Activated T-cell treated with anti-CD3 and anti-CD28 coated beads, Interleukin-2, amount 50 U/mL, for 24 hours (primary cell): ENCODE results near the gene ARHGAP4.

ENCODE experiments used
- DNase-seq: peaks from one replicate; pipeline ENCODE4 v3.0.0-alpha.2; 2020
- H3K27ac Mint-ChIP-seq: 2 replicates; pipeline ENCODE4 v1.8.0; 2020; ENCODE audit warnings: mild to moderate bottlenecking, mixed read lengths
- H3K27me3 Mint-ChIP-seq: 2 replicates; pipeline ENCODE4 v1.8.0; 2020; ENCODE audit warnings: mixed read lengths
- H3K36me3 Mint-ChIP-seq: 2 replicates; pipeline ENCODE4 v1.8.0; 2020; ENCODE audit warnings: low read depth, mixed read lengths
- H3K4me1 Mint-ChIP-seq: 2 replicates; pipeline ENCODE4 v1.8.0; 2020; ENCODE audit warnings: low read depth, mixed read lengths
- H3K4me3 Mint-ChIP-seq: 2 replicates; pipeline ENCODE4 v1.8.0; 2020; ENCODE audit warnings: mild to moderate bottlenecking, moderate library complexity, mixed read lengths
- H3K9me3 Mint-ChIP-seq: 2 replicates; pipeline ENCODE4 v1.8.0; 2020; ENCODE audit warnings: mixed read lengths

The ARHGAP4 gene

DNA sequence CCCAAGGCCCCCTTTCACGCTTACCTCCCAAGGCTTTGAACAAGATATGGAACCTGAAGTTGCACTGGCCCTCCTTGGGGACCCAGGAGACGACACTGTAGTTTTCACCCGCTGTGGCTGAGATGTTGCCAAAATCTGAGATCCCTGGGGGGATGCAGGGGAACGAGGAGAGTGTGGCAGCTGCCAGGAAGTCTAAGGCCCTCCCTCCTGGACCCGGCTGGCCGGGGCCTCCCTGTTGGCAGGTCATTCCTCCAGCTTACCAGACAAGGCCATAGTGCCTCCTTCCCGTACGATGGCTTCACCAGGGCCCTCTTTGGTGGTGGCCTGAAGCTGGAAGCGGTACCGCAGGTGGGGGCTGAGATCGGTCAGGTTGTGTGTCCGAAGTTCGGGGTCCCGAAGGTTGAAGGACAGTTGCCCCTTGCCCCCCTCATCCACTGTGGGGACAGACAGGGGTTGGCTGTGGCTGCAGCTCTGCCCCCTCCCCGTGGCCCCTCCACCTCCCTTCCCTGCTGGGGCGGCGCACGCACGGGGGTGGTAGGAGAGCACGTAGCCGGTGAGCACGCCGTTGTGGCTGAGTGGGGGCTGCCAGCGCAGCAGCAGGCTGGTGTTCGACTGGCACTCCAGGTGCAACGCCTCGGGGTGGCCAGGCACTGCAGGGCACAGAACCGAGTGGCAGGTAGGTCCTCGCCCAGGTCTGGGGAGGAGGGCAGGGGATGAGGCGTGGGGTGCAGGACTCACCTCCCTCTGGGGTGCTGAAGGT lies 61.3 kb downstream of the ARHGAP4 start:
- H3K36me3 Mint-ChIP-seq = no peaks in the 10 kb centered on the region
- no peaks in the 10 kb centered on the region for H3K4me1 Mint-ChIP-seq
- no peak for DNase-seq
- no peak overlapping the region for H3K27ac Mint-ChIP-seq
- H3K9me3 Mint-ChIP-seq = no peaks in the 10 kb centered on the region
- H3K27me3 Mint-ChIP-seq = peaks cover 37% of the 10 kb centered on the region
- no peak overlapping the region for H3K4me3 Mint-ChIP-seq

- H3K9me3 Mint-ChIP-seq = no peaks in the 10 kb centered on the region
- H3K4me3 Mint-ChIP-seq = no peak overlapping the region
- no peaks in the 10 kb centered on the region for H3K4me1 Mint-ChIP-seq
- no peak overlapping the region for H3K27ac Mint-ChIP-seq
- H3K36me3 Mint-ChIP-seq = no peaks in the 10 kb centered on the region
- DNase-seq = no peak
- peaks cover 38% of the 10 kb centered on the region for H3K27me3 Mint-ChIP-seq
Observed at GRCh38 chrX:153864101-153864500, 62.0 kb downstream of the ARHGAP4 start.

DNA sequence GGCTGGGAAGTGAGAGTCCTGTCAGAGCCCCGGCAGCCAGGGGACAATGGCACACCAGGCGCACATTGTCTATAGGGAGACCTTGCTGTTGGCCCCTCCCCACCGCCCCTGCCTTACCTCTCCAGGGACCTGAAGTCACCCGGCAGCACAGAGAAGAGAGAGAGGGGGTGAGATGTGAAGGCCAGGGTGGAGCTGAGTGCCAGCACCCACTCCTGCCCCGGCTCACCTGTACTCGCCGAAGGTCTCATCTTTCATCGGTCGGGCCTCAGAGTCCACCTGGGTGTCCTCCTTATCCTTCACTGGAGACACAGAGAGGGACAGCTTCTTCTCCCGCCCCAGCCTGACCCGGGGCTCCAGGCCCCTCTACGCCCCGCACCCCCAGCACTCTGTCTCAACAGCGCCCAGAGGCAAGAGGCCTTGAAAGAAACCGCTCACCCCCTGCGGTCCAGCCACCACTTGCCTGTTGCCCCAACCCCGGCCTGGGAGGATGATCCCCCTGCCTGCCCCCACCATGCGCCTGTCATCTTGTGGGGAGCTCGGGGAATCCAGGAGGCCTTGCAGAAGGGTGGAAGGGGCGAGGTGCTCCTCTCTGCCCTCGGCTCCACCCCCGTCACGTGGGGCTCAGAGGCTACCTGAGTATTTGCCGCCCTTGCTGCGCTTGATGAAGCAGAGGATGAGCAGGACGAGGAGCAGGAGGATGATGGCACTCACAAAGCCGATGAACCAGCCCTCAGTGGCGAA lies 62.6 kb downstream of the ARHGAP4 start:
- peaks cover 36% of the 10 kb centered on the region for H3K27me3 Mint-ChIP-seq
- no peak overlapping the region for H3K4me3 Mint-ChIP-seq
- no peaks in the 10 kb centered on the region for H3K36me3 Mint-ChIP-seq
- no peak for DNase-seq
- no peaks in the 10 kb centered on the region for H3K4me1 Mint-ChIP-seq
- no peak overlapping the region for H3K27ac Mint-ChIP-seq
- no peaks in the 10 kb centered on the region for H3K9me3 Mint-ChIP-seq

DNA sequence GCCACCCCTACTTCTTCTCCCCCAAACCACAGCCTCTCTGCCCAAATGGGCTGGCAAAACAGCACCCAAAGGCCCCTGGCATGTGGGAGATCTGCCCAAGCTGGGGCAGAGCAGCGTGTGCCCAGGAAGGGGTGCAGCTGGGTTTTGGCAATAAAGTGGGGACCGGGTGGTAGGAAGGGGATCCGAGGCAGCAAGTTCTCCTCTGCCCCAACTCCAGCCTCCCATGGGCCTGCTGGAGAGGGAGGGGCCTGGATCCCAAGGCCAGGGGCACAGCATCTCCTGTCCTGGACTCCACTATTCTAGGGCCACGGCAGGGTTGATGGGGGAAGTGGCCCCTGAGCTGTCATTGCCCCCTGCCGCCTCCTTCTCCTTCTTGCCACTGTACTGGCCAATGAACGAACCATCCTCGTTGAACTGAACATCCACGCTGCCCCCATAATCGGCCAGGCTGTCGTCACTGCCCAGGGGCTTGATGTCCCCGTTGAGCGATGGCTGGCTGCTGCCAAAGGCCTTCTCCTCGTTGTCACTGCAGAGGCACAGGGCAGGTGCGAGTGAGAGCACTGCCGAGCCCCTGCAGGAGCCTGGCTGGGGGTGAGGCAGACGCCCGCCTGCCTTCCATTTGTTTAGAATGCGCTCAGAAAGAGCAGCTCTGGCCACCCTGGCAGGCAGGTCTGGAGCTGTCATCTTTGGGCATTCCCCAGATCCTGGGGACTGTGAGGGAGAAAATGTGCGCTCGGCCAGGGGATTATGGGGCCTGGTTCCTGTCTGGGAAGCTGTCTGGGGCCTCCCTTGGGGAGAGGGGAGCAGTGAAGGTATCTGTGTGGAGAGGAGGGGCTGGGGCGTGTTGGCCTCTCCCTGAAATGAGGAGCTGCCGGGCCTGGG lies 63.5 kb downstream of the ARHGAP4 start:
- Mint-ChIP-seq H3K36me3 (no peaks in the 10 kb centered on the region), H3K9me3 (no peaks in the 10 kb centered on the region), H3K27ac (no peak overlapping the region), H3K27me3 (peaks cover 37% of the 10 kb centered on the region), H3K4me1 (peaks cover 2% of the 10 kb centered on the region), H3K4me3 (no peak overlapping the region)
- DNase-seq = no peak

GRCh38 chrX:153861733-153862310 lies 64.2 kb downstream of the ARHGAP4 start:
- H3K4me1 Mint-ChIP-seq = peaks cover 8% of the 10 kb centered on the region
- no peaks in the 10 kb centered on the region for H3K9me3 Mint-ChIP-seq
- peaks cover 40% of the 10 kb centered on the region for H3K27me3 Mint-ChIP-seq

DNA sequence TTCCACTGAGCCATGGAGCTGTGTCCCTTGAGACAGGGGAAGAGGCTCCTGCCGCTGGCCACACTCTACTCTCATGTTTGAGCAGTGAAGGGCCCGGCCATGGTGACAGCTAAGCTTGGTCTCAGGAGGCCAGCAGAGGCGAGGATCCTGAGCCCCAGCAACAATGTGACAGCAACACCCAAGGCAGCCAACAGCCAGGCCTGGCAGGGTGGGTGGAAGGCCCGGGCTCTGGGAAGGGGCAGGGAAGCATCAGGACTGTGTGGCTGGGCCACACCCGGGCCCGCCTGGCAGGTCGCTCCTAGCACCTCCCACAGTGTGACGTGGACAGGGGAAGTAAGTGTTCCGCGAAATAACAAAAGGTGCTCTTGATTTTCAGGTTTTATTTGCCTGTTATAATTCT lies 64.9 kb downstream of the ARHGAP4 start:
- Mint-ChIP-seq H3K4me1 (peaks cover 14% of the 10 kb centered on the region), H3K36me3 (no peaks in the 10 kb centered on the region), H3K9me3 (no peaks in the 10 kb centered on the region), H3K27ac (no peak overlapping the region), H3K4me3 (no peak overlapping the region), H3K27me3 (peaks cover 47% of the 10 kb centered on the region)
- no peak for DNase-seq

More at GRCh38 chrX:153861733-153862310, 64.2 kb downstream of the ARHGAP4 start:
- no peak overlapping the region for H3K27ac Mint-ChIP-seq
- no peaks in the 10 kb centered on the region for H3K36me3 Mint-ChIP-seq
- no peak overlapping the region for H3K4me3 Mint-ChIP-seq
- DNase-seq = no peak
